Measurements from ENCODE around the gene RTRAF.

The RTRAF gene

GRCh38 chr14:52051871-52052270, 62.5 kb downstream of the RTRAF start:
- no peak for DNase-seq

- no peak for DNase-seq
These were observed 63.1 kb downstream of the RTRAF start for GRCh38 chr14:52052288-52052943.

DNA sequence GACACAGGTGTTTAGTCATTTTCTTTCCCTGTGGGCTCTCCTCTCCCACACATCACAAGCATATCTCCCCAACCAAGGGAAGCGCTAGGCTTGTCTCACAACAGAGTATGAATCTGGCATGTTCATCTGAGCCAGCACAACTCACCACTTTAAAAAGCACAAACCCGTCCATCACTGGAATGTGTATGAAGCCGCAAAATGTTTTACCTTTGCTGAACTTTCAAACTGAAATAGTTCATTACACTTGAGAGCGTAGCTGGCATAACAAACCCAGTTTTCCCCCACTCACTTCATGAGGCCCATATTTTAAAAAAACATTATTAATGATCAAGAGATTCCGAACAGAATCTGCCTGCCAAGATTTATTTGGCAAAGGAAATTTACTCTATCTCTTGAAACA, 63.7 kb downstream of the RTRAF start:
- DNase-seq: no peak

GRCh38 chr14:52054678-52055077, 65.3 kb downstream of the RTRAF start:
- no peak for DNase-seq

GRCh38 chr14:52055167-52055566, 65.8 kb downstream of the RTRAF start:
- no peak for DNase-seq

DNA sequence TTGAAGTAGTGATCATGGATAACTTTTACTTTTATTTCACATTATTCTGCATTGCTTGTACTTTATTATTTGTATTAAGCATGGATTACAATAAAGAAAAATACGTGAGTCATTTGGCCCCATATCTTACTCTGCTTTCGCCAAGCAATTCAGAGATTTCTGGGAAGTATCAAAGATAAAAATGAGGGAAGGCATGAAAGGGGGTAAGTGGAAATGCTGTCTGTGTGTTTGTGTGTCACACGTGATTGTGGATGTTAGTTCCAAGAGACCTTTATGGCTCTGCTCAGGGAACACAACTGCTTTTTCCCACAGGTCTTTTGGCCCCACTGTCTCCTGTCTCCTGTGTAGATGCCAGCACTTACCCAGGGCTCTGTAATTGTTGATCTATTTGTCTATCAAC, 69.0 kb downstream of the RTRAF start:
- DNase-seq: no peak

- no peak for DNase-seq
These were observed 70.3 kb downstream of the RTRAF start for GRCh38 chr14:52059649-52060048.

- DNase-seq: no peak
These were observed 70.7 kb downstream of the RTRAF start for GRCh38 chr14:52060080-52060479.
